Thyroid gland (tissue), 4 donors: ENCODE results near the gene DIPK1C.

Experiments used
- CTCF ChIP-seq, 6 experiments: fragments of 200-600 bp in 3 of 6; fragments of 450-650 bp in 3 of 6; sonication (generic) in 3 of 6; IDR thresholded peaks; one replicate each; pipeline ENCODE4 v1.5.1; 2016 to 2019; ENCODE audit warnings: antibody characterized with exemption in 6 of 6, mild to moderate bottlenecking in 2 of 6, inconsistent platforms in 1 of 6, moderate library complexity in 1 of 6
- POLR2A ChIP-seq, 2 donors: fragments of 450-650 bp; IDR thresholded peaks; one replicate each; pipeline ENCODE4 v1.6.1; 2017; ENCODE audit warnings: antibody characterized with exemption in 2 of 2, mild to moderate bottlenecking in 2 of 2, moderate library complexity in 1 of 2

GRCh38 chr18:74450626-74451025 is 6.5 kb downstream of the DIPK1C start:
- TF ChIP-seq POLR2A (IDR thresholded peaks at IDR 0.05) = no peak
- no peak for TF ChIP-seq CTCF (IDR thresholded peaks at IDR 0.05)
